Stimulated activated effector memory CD8-positive, alpha-beta T cell treated with anti-CD3 and anti-CD28 coated beads, Interleukin-12 subunit alpha, Interleukin-12 subunit beta, amount 100 ng/mL, for 72 hours (primary cell): Measurements from ENCODE around the gene PCDHGA6.
"Not testable (repeated sequence)": the region's sequence is repeated elsewhere in the genome, so short reads cannot be mapped to it uniquely, and the experiment has no call there.

Source experiments
- ATAC-seq: fragments of 150-1000 bp; cut with Tn5 transposase; 2 replicates; pipeline ENCODE4 v1.10.0; 2021
- DNase-seq, 2 donors: peaks; one replicate each; pipeline ENCODE4 v3.0.0; 2021 to 2022; ENCODE audit warnings: low spot score in 2 of 2
- H3K27ac Mint-ChIP-seq: one replicate; pipeline ENCODE4 v1.8.0; 2022; ENCODE audit warnings: mild to moderate bottlenecking, mixed read lengths
- H3K36me3 Mint-ChIP-seq: one replicate; pipeline ENCODE4 v1.8.0; 2022; ENCODE audit warnings: mild to moderate bottlenecking, mixed read lengths
- H3K4me1 Mint-ChIP-seq: one replicate; pipeline ENCODE4 v1.8.0; 2022; ENCODE audit warnings: mixed read lengths
- H3K4me3 Mint-ChIP-seq: one replicate; pipeline ENCODE4 v1.8.0; 2022; ENCODE audit warnings: mild to moderate bottlenecking, mixed read lengths
- H3K9me3 Mint-ChIP-seq: one replicate; pipeline ENCODE4 v1.8.0; 2022; ENCODE audit warnings: mixed read lengths

The PCDHGA6 gene

DNA sequence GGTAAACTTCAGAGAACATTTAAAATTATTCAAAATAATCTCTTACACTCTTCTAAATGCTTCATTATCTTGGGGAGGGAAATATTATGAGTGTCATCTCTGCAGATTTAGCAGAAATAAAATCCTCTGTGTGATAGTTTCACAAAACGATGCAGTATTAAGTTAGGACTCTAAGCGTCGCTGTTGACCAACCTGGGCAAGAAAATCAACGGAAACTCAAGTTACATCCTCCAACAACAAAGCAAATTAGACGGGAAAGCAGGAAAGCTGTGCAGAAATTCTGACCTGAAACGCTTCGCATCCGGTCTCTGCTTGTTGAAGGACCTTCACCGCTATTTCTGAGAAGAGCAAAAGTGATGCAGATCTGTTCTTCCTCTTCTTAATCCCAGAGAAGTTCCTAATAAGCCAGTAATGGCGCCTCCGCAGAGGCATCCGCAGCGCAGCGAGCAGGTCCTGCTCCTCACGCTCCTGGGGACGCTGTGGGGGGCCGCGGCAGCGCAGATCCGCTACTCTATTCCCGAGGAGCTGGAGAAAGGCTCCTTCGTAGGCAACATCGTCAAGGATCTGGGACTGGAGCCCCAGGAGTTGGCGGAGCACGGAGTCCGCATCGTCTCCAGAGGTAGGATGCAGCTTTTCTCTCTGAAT, at the start of gene PCDHGA6:
Gene PCDHGA6, plus strand, starts transcription at position 219 of the 645 bp plus-strand sequence. Its CDS starts 193 bp downstream, at position 412.
- no peak for DNase-seq
- Mint-ChIP-seq H3K27ac (no peak within 1 kb of the TSS), H3K36me3 (no peaks in the 10 kb centered on the region), H3K4me3 (peak within 1 kb of the TSS; percentile 20), H3K4me1 (peaks cover 6% of the 10 kb centered on the region), H3K9me3 (peaks cover 11% of the 10 kb centered on the region)
- no peak for ATAC-seq

DNA sequence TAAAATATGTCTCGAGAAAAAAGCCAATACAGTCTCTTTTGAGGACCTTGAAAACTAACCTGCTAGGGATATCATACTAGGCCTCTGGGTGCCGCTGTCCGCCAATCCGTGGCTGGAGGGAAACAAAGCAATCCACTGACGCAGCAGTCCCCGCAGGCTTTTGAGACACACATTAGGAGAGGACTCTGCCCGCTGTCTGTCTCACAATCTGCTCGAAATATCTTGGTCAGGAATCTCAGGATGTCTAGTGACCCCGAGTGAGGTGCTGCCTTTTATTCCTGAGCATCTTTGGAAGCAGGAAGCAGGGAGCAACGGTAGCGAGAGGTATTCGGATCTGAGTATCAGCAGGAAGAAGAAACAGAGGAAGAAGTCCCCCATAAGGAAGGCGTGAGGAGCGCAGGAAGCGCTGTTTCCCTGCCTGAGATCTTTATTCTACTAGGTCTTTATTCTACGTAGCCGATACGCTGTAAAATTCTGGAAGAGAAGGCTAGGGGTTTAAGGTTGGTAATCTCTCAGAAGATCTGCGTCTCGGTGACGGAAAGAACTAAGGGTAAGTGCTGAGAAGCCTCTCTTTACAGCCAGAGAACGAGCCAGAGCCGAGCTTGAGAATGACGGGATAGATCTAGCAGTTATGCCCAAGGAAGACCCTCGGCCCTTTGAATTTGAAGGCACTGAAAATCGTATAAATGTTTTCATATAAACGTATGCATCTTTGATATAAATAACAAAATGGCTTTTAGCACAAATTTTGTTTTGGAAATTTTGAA, 47.4 kb upstream of the PCDHGA6 start:
- ATAC-seq (peak; percentile 93), DNase-seq (peak; percentile 43 to 73)
- Mint-ChIP-seq H3K4me1 (peaks cover 7% of the 10 kb centered on the region), H3K4me3 (peak overlapping the region; percentile 88), H3K36me3 (peaks cover 4% of the 10 kb centered on the region), H3K9me3 (peaks cover 4% of the 10 kb centered on the region), H3K27ac (peak overlapping the region; percentile 76)

DNA sequence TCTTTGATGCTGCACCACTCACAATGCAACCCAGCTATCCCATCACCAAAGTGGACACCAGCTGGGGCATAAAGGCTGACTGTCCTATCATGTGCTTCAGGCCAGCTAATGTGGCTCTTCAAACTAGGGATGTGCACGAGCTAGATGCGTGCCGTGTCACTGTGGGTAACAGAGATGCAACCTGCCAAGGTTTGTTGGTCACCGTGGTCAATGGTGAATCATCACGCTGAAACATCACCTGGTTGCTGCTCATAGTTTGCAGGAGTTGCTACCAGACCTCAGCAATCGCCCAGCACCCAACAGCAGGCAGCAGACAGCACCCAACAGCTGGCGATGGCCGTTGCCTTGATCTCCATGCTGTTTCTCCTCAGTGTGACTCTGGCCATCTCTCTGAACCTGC, 45.5 kb upstream of the PCDHGA6 start:
- Mint-ChIP-seq H3K36me3 (peaks cover 4% of the 10 kb centered on the region), H3K9me3 (peaks cover 4% of the 10 kb centered on the region), H3K4me1 (peaks cover 7% of the 10 kb centered on the region), H3K4me3 (no peak overlapping the region), H3K27ac (no peak overlapping the region)
- peak; percentile 40 for ATAC-seq
- DNase-seq: no peak

DNA sequence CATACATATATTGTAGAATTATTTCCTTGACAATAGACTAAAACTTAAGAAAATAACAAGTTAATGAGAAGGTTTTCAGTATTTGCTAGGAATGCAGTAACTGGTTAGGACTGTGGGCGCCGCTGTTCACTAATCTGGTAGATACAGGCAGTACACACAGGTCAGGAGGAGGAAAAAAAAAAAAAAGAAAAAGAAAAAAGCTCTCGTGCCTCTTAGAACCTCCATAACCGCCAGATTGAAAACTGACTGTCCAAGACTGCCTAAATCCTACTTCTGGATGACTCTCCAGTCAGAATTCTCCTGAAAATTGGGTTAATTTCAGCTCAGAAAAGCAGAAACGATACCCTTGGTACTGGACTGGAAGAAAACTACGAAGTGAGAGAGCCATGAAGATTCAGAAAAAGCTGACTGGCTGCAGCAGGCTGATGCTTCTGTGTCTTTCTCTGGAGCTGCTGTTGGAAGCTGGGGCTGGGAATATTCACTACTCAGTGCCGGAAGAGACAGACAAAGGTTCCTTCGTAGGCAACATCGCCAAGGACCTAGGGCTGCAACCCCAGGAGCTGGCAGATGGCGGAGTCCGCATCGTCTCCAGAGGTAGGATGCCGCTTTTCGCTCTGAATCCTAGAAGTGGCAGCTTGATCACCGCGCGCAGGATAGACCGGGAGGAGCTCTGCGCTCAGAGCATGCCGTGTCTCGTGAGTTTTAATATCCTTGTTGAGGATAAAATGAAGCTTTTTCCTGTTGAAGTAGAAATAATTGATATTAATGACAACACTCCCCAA, 43.2 kb upstream of the PCDHGA6 start, which contains the start of gene PCDHGA1:
Gene PCDHGA1, plus strand, starts transcription at position 216 of the 782 bp plus-strand sequence.
- ATAC-seq (no peak), DNase-seq (no peak)
- H3K36me3 Mint-ChIP-seq: peaks cover 4% of the 10 kb centered on the region
- H3K4me3 Mint-ChIP-seq: no peak within 1 kb of the TSS
- no peak within 1 kb of the TSS for H3K27ac Mint-ChIP-seq
- peaks cover 16% of the 10 kb centered on the region for H3K9me3 Mint-ChIP-seq
- H3K4me1 Mint-ChIP-seq: peaks cover 7% of the 10 kb centered on the region

DNA sequence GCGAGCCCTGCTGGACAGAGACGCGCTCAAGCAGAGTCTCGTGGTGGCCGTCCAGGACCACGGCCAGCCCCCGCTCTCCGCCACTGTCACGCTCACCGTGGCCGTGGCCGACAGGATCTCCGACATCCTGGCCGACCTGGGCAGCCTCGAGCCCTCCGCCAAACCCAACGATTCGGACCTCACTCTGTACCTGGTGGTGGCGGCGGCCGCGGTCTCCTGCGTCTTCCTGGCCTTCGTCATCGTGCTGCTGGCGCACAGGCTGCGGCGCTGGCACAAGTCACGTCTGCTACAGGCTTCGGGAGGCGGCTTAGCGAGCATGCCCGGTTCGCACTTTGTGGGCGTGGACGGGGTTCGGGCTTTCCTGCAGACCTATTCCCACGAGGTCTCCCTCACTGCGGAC, 41.1 kb upstream of the PCDHGA6 start:
- H3K36me3 Mint-ChIP-seq, DNase-seq, H3K4me3 Mint-ChIP-seq, ATAC-seq, H3K4me1 Mint-ChIP-seq, H3K27ac Mint-ChIP-seq: not testable (repeated sequence)
- H3K9me3 Mint-ChIP-seq: peaks cover 22% of the 10 kb centered on the region

DNA sequence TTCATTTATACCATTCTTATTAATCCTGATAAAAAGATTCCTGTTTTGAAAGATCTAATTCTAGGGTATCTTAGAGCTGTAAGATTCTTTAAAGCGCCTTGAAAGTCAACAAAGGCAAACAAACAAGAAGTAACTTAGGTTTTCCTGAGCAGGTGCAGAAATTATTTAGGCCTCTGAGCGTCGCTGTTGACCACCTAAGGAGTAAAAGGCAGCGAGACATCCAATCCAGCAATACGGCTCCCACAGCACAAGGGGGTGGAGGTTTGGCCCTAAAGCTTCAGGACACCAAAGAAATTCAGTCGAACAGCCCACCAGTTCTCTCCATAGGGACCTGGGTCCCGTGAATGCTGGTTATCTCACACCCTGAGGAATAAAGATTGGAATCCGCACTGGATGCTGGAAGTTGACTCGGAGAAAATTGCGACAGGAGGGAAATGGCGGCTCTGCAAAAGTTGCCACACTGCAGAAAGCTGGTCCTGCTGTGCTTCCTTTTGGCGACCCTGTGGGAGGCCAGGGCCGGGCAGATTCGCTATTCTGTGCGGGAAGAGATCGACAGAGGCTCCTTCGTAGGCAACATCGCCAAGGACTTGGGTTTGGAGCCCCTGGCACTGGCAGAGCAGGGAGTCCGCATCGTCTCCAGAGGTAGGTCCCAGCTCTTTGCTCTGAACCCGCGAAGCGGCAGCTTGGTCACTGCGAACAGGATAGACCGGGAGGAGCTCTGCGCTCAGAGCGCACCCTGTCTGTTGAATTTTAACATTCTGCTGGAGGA, 35.0 kb upstream of the PCDHGA6 start, which contains the start of gene PCDHGA2:
Gene PCDHGA2, plus strand, starts transcription at position 223 of the 769 bp plus-strand sequence.
- no peak for DNase-seq
- ATAC-seq: no peak
- H3K4me3 Mint-ChIP-seq: no peak within 1 kb of the TSS
- peaks cover 32% of the 10 kb centered on the region for H3K9me3 Mint-ChIP-seq
- no peaks in the 10 kb centered on the region for H3K4me1 Mint-ChIP-seq
- no peaks in the 10 kb centered on the region for H3K36me3 Mint-ChIP-seq
- H3K27ac Mint-ChIP-seq: no peak within 1 kb of the TSS

DNA sequence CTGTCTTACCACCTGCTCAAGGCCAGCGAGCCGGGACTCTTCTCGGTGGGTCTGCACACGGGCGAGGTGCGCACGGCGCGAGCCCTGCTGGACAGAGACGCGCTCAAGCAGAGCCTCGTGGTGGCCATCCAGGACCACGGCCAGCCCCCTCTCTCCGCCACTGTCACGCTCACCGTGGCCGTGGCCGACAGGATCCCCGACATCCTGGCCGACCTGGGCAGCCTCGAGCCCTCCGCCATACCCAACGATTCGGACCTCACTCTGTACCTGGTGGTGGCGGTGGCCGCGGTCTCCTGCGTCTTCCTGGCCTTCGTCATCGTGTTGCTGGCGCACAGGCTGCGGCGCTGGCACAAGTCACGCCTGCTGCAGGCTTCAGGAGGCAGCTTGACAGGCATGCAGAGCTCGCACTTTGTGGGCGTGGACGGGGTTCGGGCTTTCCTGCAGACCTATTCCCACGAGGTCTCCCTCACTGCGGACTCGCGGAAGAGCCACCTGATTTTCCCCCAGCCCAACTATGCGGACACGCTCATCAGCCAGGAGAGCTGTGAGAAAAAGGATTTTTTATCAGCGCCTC, 32.8 kb upstream of the PCDHGA6 start:
- not testable (repeated sequence) for H3K4me3 Mint-ChIP-seq, H3K4me1 Mint-ChIP-seq, H3K36me3 Mint-ChIP-seq, ATAC-seq, DNase-seq, H3K27ac Mint-ChIP-seq
- H3K9me3 Mint-ChIP-seq: peaks cover 20% of the 10 kb centered on the region

DNA sequence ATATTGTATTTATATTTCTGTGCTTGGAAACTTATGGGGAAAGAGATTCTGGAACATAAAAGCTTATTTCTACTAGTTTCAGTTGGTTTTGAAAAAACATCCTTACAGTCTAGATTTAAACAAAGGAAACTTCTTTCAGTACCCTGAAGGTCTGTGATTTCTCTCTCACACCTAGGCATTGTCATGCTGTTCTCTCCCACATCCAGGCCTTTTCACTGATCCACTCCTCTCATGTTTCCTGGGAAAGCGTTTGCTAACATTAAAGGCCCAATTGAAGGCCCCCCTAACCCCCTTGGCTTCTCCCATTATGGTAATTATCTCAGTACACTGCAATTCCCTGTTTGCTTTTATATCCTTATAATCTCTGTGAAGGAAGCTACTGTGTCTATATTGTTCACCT, 30.9 kb upstream of the PCDHGA6 start:
- no peaks in the 10 kb centered on the region for H3K36me3 Mint-ChIP-seq
- DNase-seq (no peak), ATAC-seq (no peak)
- H3K9me3 Mint-ChIP-seq: peaks cover 20% of the 10 kb centered on the region
- H3K4me3 Mint-ChIP-seq: no peak overlapping the region
- no peak overlapping the region for H3K27ac Mint-ChIP-seq
- H3K4me1 Mint-ChIP-seq: no peaks in the 10 kb centered on the region

DNA sequence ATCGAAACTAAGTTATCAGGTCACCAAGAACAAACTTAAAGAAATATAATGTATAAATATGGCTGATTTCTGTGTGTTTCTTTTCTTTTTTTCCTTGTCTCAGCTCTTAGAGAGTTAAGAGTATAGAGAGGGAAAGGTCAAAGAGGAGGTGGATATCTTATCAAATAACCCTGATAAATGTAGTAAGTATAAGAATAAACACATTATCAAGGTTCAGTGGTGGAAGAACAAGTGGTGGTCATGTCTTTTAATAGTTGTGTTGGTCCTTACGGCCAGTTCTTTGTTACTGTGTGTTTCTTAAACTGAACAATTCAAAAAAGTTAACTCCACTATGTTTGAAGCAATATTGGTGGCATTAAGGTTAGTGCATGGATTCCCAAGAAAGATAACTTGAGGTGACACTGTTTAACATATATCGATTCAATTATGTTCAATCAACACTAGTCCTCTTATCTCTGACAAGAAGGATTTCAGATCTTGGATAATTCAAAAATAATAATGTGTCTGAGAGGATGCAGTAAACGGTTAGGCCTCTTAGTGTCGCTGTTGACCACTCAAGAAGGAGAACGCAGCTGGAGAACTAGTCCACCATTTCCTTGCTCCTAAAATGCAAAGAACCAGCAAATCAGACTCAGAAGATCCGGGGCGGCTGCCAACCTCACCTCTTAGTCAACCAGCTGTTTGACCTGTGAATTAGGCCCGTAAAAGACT, 30.3 kb upstream of the PCDHGA6 start, which contains the start of gene PCDHGA3:
Gene PCDHGA3, plus strand, starts transcription at position 588 of the 711 bp plus-strand sequence. CDS start 205 bp downstream, outside the sequence.
- Mint-ChIP-seq H3K4me3 (peak within 1 kb of the TSS; percentile 29), H3K36me3 (no peaks in the 10 kb centered on the region), H3K27ac (no peak within 1 kb of the TSS), H3K4me1 (no peaks in the 10 kb centered on the region), H3K9me3 (peaks cover 16% of the 10 kb centered on the region)
- no peak for ATAC-seq
- no peak for DNase-seq

DNA sequence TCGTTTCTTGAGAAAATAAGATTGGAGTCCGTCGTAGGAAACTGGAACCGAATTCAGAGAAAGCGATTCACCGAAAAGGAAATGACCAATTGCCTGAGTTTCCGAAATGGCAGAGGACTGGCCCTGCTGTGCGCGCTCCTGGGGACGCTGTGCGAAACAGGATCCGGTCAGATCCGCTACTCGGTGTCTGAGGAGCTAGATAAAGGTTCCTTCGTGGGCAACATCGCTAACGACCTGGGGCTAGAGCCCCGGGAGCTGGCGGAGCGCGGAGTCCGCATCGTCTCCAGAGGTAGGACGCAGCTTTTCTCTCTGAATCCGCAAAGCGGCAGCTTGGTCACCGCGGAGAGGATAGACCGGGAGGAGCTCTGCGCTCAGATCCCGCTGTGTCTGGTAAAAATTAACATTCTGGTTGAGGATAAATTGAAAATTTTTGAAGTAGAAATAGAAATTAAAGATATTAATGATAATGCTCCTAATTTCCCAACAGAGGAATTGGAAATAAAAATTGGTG, 29.7 kb upstream of the PCDHGA6 start:
- no peak for ATAC-seq
- Mint-ChIP-seq H3K36me3 (no peaks in the 10 kb centered on the region), H3K4me3 (peak overlapping the region; percentile 29), H3K27ac (no peak overlapping the region), H3K4me1 (no peaks in the 10 kb centered on the region), H3K9me3 (peaks cover 14% of the 10 kb centered on the region)
- no peak for DNase-seq

DNA sequence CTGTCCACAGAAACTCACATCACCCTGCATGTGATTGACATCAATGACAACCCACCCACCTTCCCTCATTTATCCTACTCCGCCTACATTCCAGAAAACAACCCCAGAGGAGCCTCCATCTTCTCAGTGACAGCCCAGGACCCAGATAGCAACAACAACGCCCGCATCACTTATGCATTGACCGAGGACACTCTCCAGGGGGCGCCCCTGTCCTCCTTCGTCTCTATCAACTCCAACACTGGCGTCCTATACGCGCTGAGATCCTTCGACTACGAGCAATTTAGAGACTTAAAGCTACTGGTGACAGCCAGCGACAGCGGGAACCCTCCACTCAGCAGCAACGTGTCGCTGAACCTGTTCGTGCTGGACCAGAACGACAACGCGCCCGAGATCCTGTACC, 28.4 kb upstream of the PCDHGA6 start:
- H3K4me1 Mint-ChIP-seq: peaks cover 4% of the 10 kb centered on the region
- no peak overlapping the region for H3K27ac Mint-ChIP-seq
- no peaks in the 10 kb centered on the region for H3K36me3 Mint-ChIP-seq
- peaks cover 13% of the 10 kb centered on the region for H3K9me3 Mint-ChIP-seq
- H3K4me3 Mint-ChIP-seq: no peak overlapping the region
- DNase-seq (no peak), ATAC-seq (no peak)

DNA sequence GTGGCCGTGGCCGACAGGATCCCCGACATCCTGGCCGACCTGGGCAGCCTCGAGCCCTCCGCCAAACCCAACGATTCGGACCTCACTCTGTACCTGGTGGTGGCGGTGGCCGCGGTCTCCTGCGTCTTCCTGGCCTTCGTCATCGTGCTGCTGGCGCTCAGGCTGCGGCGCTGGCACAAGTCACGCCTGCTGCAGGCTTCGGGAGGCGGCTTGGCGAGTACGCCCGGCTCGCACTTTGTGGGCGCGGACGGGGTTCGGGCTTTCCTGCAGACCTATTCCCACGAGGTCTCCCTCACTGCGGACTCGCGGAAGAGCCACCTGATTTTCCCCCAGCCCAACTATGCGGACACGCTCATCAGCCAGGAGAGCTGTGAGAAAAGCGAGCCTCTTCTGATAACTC, 27.7 kb upstream of the PCDHGA6 start:
- H3K36me3 Mint-ChIP-seq, H3K4me1 Mint-ChIP-seq, H3K4me3 Mint-ChIP-seq, ATAC-seq, H3K27ac Mint-ChIP-seq, DNase-seq: not testable (repeated sequence)
- H3K9me3 Mint-ChIP-seq: peaks cover 12% of the 10 kb centered on the region

DNA sequence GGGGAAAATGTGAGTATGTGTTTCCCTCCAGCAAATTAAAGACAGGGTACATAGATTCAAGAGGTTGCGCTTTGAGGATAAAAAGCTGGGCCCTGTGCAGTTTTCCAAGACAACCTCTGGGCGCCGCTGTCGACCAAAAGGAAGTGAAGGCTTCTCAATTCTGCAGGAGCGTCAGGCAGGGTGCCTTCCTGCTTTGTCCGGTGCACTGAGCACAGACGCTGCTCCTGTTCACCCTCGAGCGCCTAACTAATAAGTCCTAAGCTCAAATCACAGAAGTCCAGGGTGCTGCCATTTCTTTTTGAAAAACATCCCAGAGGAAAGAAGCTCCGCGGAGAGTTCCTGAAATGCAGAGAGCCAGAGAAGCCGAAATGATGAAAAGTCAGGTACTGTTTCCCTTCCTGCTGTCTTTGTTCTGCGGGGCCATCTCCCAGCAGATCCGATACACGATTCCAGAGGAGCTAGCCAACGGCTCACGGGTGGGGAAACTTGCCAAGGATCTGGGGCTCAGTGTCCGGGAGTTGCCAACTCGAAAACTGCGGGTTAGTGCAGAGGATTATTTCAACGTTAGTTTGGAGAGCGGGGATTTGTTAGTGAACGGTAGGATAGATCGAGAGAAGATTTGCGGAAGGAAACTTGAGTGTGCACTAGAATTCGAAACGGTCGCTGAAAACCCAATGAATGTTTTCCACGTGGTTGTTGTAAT, 23.6 kb upstream of the PCDHGA6 start, which contains the start of gene PCDHGB1:
Gene PCDHGB1, plus strand, starts transcription at position 183 of the 703 bp plus-strand sequence. Its CDS starts 162 bp downstream, at position 345.
- peaks cover 6% of the 10 kb centered on the region for H3K4me1 Mint-ChIP-seq
- H3K36me3 Mint-ChIP-seq: no peaks in the 10 kb centered on the region
- ATAC-seq (peak; percentile 57), DNase-seq (peak in 1 of 2 donors; percentile 51)
- peaks cover 12% of the 10 kb centered on the region for H3K9me3 Mint-ChIP-seq
- H3K4me3 Mint-ChIP-seq: peak within 1 kb of the TSS; percentile 54
- no peak within 1 kb of the TSS for H3K27ac Mint-ChIP-seq
